Activated CD8-positive, alpha-beta memory T cell treated with anti-CD3 and anti-CD28 coated beads for 36 hours (primary cell): ENCODE data around the gene SEC16A. TPM values are rescaled to one million over a fixed set of nuclear protein-coding genes. Genes with fewer than 3 reads are reported as not detected.

ENCODE experiments used
- CTCF ChIA-PET: fragments of 350-600 bp; sonication (Branson Sonifier 250); formaldehyde crosslinking; loops from one replicate; lab custom pipeline; 2021; ENCODE audit warnings: antibody characterized with exemption; lab: Charles Lee
- POLR2A ChIA-PET: fragments of 350-600 bp; sonication (Branson Sonifier 250); formaldehyde crosslinking; loops from one replicate; lab custom pipeline; 2021; ENCODE audit warnings: antibody characterized with exemption; lab: Charles Lee
- total RNA-seq, 2 experiments: library from RNA; stranded (reverse); gene quantifications; one replicate each; pipeline ENCODE4 v1.2.3, GENCODE V29; 2021

The SEC16A gene
- total RNA-seq, 2 experiments from 2014 or later, result 78.7 to 80.9 TPM

GRCh38 chr9:136495238-136495800, 12.5 kb upstream of the SEC16A start:
- ChIA-PET POLR2A (no interaction called here), CTCF (interaction anchor here (0.8 to 1.4 kb wide), 3 partner anchors 9 to 131 kb away, joined by 3 read pairs; no protein-coding TSS in a partner anchor)

GRCh38 chr9:136494531-136495215, 11.8 kb upstream of the SEC16A start:
- POLR2A ChIA-PET, result no interaction called here
- CTCF ChIA-PET, result interaction anchor here (1.4 kb wide), 1 partner anchor 137 kb away, joined by 4 read pairs; no protein-coding TSS in a partner anchor

GRCh38 chr9:136494012-136494411, 11.2 kb upstream of the SEC16A start:
- ChIA-PET CTCF (interaction anchor here (0.8 to 1.4 kb wide), 2 partner anchors 138 to 144 kb away, joined by 3 to 4 read pairs; no protein-coding TSS in a partner anchor), POLR2A (no interaction called here)

GRCh38 chr9:136493567-136493971, 10.7 kb upstream of the SEC16A start:
- ChIA-PET POLR2A (no interaction called here), CTCF (interaction anchor here (0.8 to 1.4 kb wide), 2 partner anchors 138 to 145 kb away, joined by 3 to 4 read pairs; no protein-coding TSS in a partner anchor)

- CTCF ChIA-PET, result no interaction called here
- POLR2A ChIA-PET, result no interaction called here
Observed at GRCh38 chr9:136492978-136493522, 10.2 kb upstream of the SEC16A start.

- CTCF ChIA-PET, result interaction anchor here (0.7 to 6.3 kb wide), 12 partner anchors 20 to 746 kb away, joined by 3 to 55 read pairs (median 14); no protein-coding TSS in a partner anchor
- POLR2A ChIA-PET, result no interaction called here
Observed at GRCh38 chr9:136489731-136490130, 6.9 kb upstream of the SEC16A start.

GRCh38 chr9:136488247-136489214, 5.7 kb upstream of the SEC16A start:
- POLR2A ChIA-PET, result interaction anchor here (0.6 kb wide), 1 partner anchor 97 kb away, joined by 4 read pairs; no protein-coding TSS in a partner anchor
- CTCF ChIA-PET, result interaction anchor here (0.6 to 6.3 kb wide), 26 partner anchors 14 to 1028 kb away, joined by 3 to 55 read pairs (median 4); no protein-coding TSS in a partner anchor

- ChIA-PET POLR2A (no interaction called here), CTCF (interaction anchor here (0.8 to 6.3 kb wide), 21 partner anchors 15 to 215 kb away, joined by 3 to 55 read pairs (median 4); no protein-coding TSS in a partner anchor)
Observed at GRCh38 chr9:136487672-136488071, 4.8 kb upstream of the SEC16A start.

- POLR2A ChIA-PET, result no interaction called here
Observed at GRCh38 chr9:136486823-136487620, 4.2 kb upstream of the SEC16A start.

GRCh38 chr9:136486131-136486530, 3.3 kb upstream of the SEC16A start:
- POLR2A ChIA-PET, result interaction anchor here (0.9 kb wide), 1 partner anchor 83 kb away, joined by 3 read pairs; no protein-coding TSS in a partner anchor

More at GRCh38 chr9:136486823-136487620, 4.2 kb upstream of the SEC16A start:
- CTCF ChIA-PET, result interaction anchor here (0.6 to 6.3 kb wide), 16 partner anchors 9 to 177 kb away, joined by 3 to 55 read pairs (median 10); no protein-coding TSS in a partner anchor

GRCh38 chr9:136485049-136486045, 2.5 kb upstream of the SEC16A start:
- ChIA-PET POLR2A (interaction anchor here (0.9 kb wide), 1 partner anchor 82 kb away, joined by 3 read pairs; no protein-coding TSS in a partner anchor), CTCF (interaction anchor here (0.6 to 6.3 kb wide), 21 partner anchors 8 to 237 kb away, joined by 3 to 55 read pairs (median 5); no protein-coding TSS in a partner anchor)

More at GRCh38 chr9:136486131-136486530, 3.3 kb upstream of the SEC16A start:
- CTCF ChIA-PET, result interaction anchor here (0.6 to 6.3 kb wide), 14 partner anchors 9 to 236 kb away, joined by 3 to 55 read pairs (median 7); no protein-coding TSS in a partner anchor

- ChIA-PET CTCF (interaction anchor here (0.8 to 6.3 kb wide), 16 partner anchors 10 to 210 kb away, joined by 3 to 55 read pairs (median 7); no protein-coding TSS in a partner anchor), POLR2A (interaction anchor here (0.6 to 1.4 kb wide), 2 partner anchors 48 to 54 kb away, joined by 3 to 5 read pairs; no protein-coding TSS in a partner anchor)
Observed at GRCh38 chr9:136484153-136485048, 1.6 kb upstream of the SEC16A start.

GRCh38 chr9:136483589-136484152, 831 bp upstream of the SEC16A start:
- POLR2A ChIA-PET, result interaction anchor here (0.6 to 1.4 kb wide), 2 partner anchors 49 to 55 kb away, joined by 3 to 5 read pairs; no protein-coding TSS in a partner anchor

GRCh38 chr9:136482046-136482792, 621 bp downstream of the SEC16A start:
- ChIA-PET CTCF (no interaction called here), POLR2A (no interaction called here)

More at GRCh38 chr9:136483589-136484152, 831 bp upstream of the SEC16A start:
- CTCF ChIA-PET, result interaction anchor here (1.6 to 4.0 kb wide), 6 partner anchors 55 to 211 kb away, joined by 7 to 27 read pairs (median 10); no protein-coding TSS in a partner anchor
